ENCODE data around the gene MIEF1.

The MIEF1 gene

DNA sequence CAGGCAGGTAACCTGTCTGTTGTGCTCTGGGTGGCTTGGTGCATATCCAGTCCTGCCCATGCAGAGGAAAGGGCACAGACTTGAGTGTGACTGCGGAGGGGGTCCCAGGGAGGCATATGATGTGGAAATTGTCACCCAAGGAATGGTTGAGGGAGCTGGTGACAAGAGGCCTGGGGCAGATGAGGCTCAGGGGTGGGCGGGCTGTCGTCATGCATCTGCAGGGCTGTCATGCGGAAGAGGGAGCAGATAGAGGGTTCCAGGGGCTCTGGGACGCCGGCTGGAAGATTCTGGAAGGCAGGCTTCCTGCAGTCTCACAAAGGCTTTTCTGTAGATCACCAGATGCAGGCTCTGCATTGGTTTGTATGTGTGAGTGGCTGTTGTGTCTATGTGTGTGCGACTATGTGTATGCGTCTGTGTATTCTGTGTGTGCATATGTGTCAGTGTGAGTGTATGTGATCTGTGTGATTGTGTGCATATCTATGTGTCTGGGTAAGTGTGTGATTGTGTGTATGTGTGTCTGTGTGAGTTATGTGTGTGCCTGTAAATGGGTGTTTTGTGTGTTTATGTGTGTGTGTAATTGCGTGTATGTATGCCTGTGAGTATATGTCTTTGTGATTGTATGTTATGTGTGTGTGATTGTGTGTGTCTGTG lies 60.9 kb downstream of the MIEF1 start:
- DNase-seq = no peak
- in situ Hi-C loops (cut with HindIII; ENCODE audit: low pct_ligation_motif_present, low pct_unique_long_range_greater_than_20kb, low sequenced_read_pairs) = no loop called here

- no peak for DNase-seq
- in situ Hi-C loops (cut with HindIII; ENCODE audit: low pct_ligation_motif_present, low pct_unique_long_range_greater_than_20kb, low sequenced_read_pairs) = no loop called here
Measured at GRCh38 chr22:39563571-39564428, 61.7 kb downstream of the MIEF1 start.

GRCh38 chr22:39565414-39565944 lies 63.4 kb downstream of the MIEF1 start:
- in situ Hi-C loops (cut with HindIII; ENCODE audit: low pct_ligation_motif_present, low pct_unique_long_range_greater_than_20kb, low sequenced_read_pairs) = no loop called here
- no peak for DNase-seq

- DNase-seq = no peak
- in situ Hi-C loops (cut with HindIII; ENCODE audit: low pct_ligation_motif_present, low pct_unique_long_range_greater_than_20kb, low sequenced_read_pairs) = no loop called here
Measured at GRCh38 chr22:39567135-39567946, 65.3 kb downstream of the MIEF1 start.
